22Rv1 (cell line): ENCODE measurements around the gene SLC12A7.

Source experiments
- H3K27ac ChIP-seq: fragments of 450-650 bp; 2 replicates; pipeline ENCODE4 v1.5.1; 2017
- CTCF ChIP-seq: fragments of 450-650 bp; IDR thresholded peaks from 2 replicates; pipeline ENCODE4 v1.5.1; 2017; ENCODE audit warnings: mild to moderate bottlenecking
- ZFX ChIP-seq: fragments of 450-650 bp; IDR thresholded peaks from 2 replicates; pipeline ENCODE4 v1.6.1; 2017; ENCODE audit warnings: antibody characterized with exemption, borderline replicate concordance

Gene SLC12A7

GRCh38 chr5:1144638-1145396 lies 33.0 kb upstream of the SLC12A7 start:
- no peak overlapping the region for H3K27ac ChIP-seq
- no peak for TF ChIP-seq CTCF
- TF ChIP-seq ZFX = no peak

- no peak overlapping the region for H3K27ac ChIP-seq
- no peak for TF ChIP-seq CTCF
- no peak for TF ChIP-seq ZFX
Measured at GRCh38 chr5:1144089-1144488, 32.2 kb upstream of the SLC12A7 start.

- TF ChIP-seq ZFX (no peak), CTCF (no peak)
- no peak overlapping the region for H3K27ac ChIP-seq
Measured at GRCh38 chr5:1143670-1143951, 31.7 kb upstream of the SLC12A7 start.

- no peak overlapping the region for H3K27ac ChIP-seq
- no peak for TF ChIP-seq ZFX
- no peak for TF ChIP-seq CTCF
Measured at GRCh38 chr5:1142886-1143669, 31.2 kb upstream of the SLC12A7 start.

- TF ChIP-seq CTCF = no peak
- no peak for TF ChIP-seq ZFX
- H3K27ac ChIP-seq = no peak overlapping the region
Measured at GRCh38 chr5:1141834-1142233, 30.0 kb upstream of the SLC12A7 start.

GRCh38 chr5:1140818-1141189 lies 28.9 kb upstream of the SLC12A7 start:
- TF ChIP-seq CTCF = no peak
- TF ChIP-seq ZFX = no peak
- no peak overlapping the region for H3K27ac ChIP-seq

GRCh38 chr5:1140171-1140817 lies 28.4 kb upstream of the SLC12A7 start:
- peak; percentile 86 for TF ChIP-seq CTCF
- TF ChIP-seq ZFX = no peak
- no peak overlapping the region for H3K27ac ChIP-seq
